Measurements from ENCODE around the gene PBX1.

Gene PBX1

DNA sequence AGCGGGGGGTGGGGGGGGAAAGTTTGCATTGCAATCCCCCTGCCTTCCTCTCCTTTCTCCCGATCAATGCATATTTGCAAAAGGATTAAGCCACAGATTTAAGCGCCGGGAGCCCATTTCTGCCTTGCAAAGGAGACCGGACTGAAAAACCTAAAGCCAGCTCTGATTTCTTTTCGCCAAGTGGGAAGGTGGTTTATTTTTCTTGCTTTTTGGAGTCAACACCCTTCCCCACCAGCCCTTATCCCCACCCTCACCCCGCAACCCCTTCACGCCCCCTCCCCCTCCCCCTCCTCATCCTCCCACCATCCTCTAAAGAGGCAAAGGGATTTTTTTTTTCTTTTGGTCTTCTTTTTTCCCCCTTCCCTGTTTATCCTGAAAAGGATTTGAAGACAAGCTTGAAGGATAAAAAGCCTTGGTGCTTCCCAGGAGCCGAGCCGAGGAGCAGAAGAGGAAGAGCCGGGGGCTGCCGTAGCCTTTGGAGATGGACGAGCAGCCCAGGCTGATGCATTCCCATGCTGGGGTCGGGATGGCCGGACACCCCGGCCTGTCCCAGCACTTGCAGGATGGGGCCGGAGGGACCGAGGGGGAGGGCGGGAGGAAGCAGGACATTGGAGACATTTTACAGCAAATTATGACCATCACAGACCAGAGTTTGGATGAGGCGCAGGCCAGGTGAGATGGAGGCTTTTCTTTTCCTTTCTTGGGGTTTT, 513 bp downstream of the PBX1 start:
- TF ChIP-seq, protein P1, sequence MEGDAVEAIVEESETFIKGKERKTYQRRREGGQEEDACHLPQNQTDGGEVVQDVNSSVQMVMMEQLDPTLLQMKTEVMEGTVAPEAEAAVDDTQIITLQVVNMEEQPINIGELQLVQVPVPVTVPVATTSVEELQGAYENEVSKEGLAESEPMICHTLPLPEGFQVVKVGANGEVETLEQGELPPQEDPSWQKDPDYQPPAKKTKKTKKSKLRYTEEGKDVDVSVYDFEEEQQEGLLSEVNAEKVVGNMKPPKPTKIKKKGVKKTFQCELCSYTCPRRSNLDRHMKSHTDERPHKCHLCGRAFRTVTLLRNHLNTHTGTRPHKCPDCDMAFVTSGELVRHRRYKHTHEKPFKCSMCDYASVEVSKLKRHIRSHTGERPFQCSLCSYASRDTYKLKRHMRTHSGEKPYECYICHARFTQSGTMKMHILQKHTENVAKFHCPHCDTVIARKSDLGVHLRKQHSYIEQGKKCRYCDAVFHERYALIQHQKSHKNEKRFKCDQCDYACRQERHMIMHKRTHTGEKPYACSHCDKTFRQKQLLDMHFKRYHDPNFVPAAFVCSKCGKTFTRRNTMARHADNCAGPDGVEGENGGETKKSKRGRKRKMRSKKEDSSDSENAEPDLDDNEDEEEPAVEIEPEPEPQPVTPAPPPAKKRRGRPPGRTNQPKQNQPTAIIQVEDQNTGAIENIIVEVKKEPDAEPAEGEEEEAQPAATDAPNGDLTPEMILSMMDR (conservative IDR thresholded peaks at IDR 0.05; ENCODE audit: low read depth, low read length), result no peak
- Histone ChIP-seq H4K20me1 (ENCODE audit: insufficient read depth) (no peaks in the 10 kb centered on the region), H3K9ac (no peak overlapping the region; the same call in 1 of the 2 replicates), H3K36me3 (ENCODE audit: insufficient read depth) (no peaks in the 10 kb centered on the region), H3K4me3 (IDR thresholded peaks at IDR 0.05; ENCODE audit: insufficient read depth, low read depth, low read length) (no peak overlapping the region), H3K27me3 (ENCODE audit: insufficient read depth, low read depth) (no peaks in the 10 kb centered on the region), H3K27ac (no peak overlapping the region), H3K79me2 (ENCODE audit: insufficient read depth, low read depth) (no peaks in the 10 kb centered on the region), H2AFZ (ENCODE audit: low read depth) (peak overlapping the region; percentile 43), H3K4me2 (peak overlapping the region; percentile 18; the same call in 1 of the 2 replicates), H3K4me1 (ENCODE audit: low read depth, poor library complexity, severe bottlenecking) (peaks cover 14% of the 10 kb centered on the region)

DNA sequence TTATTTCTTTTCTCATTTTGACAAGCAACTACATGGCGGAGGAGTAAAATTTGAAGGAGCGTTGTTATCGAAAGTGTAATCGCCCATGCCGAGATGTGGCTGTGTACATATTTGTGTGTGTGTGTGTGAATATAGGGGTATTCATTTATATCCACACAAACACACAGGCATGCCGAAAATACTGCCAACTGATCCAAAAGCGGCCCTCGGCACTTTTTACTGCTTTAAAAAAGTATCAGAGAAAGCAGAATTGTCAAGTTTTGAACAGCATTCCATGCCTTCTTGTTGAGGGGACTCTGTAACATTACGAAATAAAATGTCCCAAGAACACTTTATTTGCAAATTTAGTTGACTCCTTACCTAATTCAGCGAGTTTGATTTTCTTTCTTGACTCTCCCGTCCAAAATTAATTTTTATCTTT, 1.1 kb downstream of the PBX1 start:
- Histone ChIP-seq H3K27me3 (ENCODE audit: insufficient read depth, low read depth) (no peaks in the 10 kb centered on the region), H3K4me2 (peak overlapping the region; percentile 18; the same call in 1 of the 2 replicates), H4K20me1 (ENCODE audit: insufficient read depth) (no peaks in the 10 kb centered on the region), H3K4me3 (IDR thresholded peaks at IDR 0.05; ENCODE audit: insufficient read depth, low read depth, low read length) (no peak overlapping the region), H3K27ac (no peak overlapping the region), H2AFZ (ENCODE audit: low read depth) (peak overlapping the region; percentile 43), H3K9ac (no peak overlapping the region; the same call in 1 of the 2 replicates), H3K79me2 (ENCODE audit: insufficient read depth, low read depth) (no peaks in the 10 kb centered on the region), H3K4me1 (ENCODE audit: low read depth, poor library complexity, severe bottlenecking) (peaks cover 14% of the 10 kb centered on the region), H3K36me3 (ENCODE audit: insufficient read depth) (no peaks in the 10 kb centered on the region)
- TF ChIP-seq, protein P1 (conservative IDR thresholded peaks at IDR 0.05; ENCODE audit: low read depth, low read length), result no peak

DNA sequence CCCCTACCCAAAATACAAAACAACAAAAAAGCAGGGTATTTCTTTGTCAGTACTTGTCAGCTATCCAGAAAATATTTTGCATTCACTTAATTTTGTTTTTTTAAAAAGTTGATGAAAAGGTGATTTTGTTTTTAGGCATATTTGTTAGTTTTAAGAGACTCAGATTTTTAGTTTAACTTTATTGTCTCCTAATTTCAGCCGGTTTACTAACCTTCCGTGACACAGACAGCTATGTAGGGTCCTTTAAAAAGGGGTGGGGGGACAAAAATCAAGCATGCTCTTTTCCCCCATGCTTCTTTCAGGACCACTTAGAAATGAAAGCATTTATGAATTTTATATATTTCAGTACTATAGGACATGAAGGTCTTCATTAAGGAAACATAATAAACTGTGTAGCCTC, 1.6 kb downstream of the PBX1 start:
- Histone ChIP-seq H3K36me3 (ENCODE audit: insufficient read depth) (no peaks in the 10 kb centered on the region), H2AFZ (ENCODE audit: low read depth) (no peak overlapping the region), H3K79me2 (ENCODE audit: insufficient read depth, low read depth) (no peaks in the 10 kb centered on the region), H3K27me3 (ENCODE audit: insufficient read depth, low read depth) (no peaks in the 10 kb centered on the region), H3K4me3 (IDR thresholded peaks at IDR 0.05; ENCODE audit: insufficient read depth, low read depth, low read length) (no peak overlapping the region), H3K4me1 (ENCODE audit: low read depth, poor library complexity, severe bottlenecking) (peaks cover 14% of the 10 kb centered on the region), H3K27ac (no peak overlapping the region), H4K20me1 (ENCODE audit: insufficient read depth) (no peaks in the 10 kb centered on the region), H3K4me2 (peak overlapping the region; percentile 18; the same call in 1 of the 2 replicates), H3K9ac (no peak overlapping the region; the same call in 1 of the 2 replicates)
- TF ChIP-seq, protein P1 (conservative IDR thresholded peaks at IDR 0.05; ENCODE audit: low read depth, low read length), result no peak

DNA sequence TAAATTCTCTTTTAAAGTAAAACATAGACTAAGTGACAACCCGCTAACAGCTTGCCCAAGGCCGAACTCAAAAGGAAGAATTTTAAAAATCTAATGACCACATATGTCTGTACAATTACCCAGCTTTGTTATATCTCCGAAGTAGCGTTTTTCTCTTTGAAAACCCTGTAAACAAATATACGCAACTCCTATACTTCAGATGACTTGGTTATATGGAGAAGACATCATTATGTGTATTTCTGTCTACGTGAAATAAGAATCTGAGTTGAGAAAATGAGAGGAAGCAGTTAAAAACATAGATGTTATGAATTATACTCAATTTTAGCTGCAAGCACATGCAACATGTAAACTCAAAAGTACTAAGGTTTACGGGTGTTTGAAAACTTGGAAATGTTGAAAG, 2.0 kb downstream of the PBX1 start:
- H3K4me2 ChIP-seq, result peak overlapping the region; percentile 18; the same call in 1 of the 2 replicates
- peaks cover 14% of the 10 kb centered on the region for H3K4me1 ChIP-seq (ENCODE audit: low read depth, poor library complexity, severe bottlenecking)
- no peaks in the 10 kb centered on the region for H3K36me3 ChIP-seq (ENCODE audit: insufficient read depth)
- no peaks in the 10 kb centered on the region for H3K27me3 ChIP-seq (ENCODE audit: insufficient read depth, low read depth)
- H2AFZ ChIP-seq (ENCODE audit: low read depth), result no peak overlapping the region
- H4K20me1 ChIP-seq (ENCODE audit: insufficient read depth), result no peaks in the 10 kb centered on the region
- no peak overlapping the region for H3K9ac ChIP-seq
- TF ChIP-seq, protein P1 (conservative IDR thresholded peaks at IDR 0.05; ENCODE audit: low read depth, low read length), result no peak
- H3K4me3 ChIP-seq (IDR thresholded peaks at IDR 0.05; ENCODE audit: insufficient read depth, low read depth, low read length), result no peak overlapping the region
- H3K27ac ChIP-seq, result no peak overlapping the region
- H3K79me2 ChIP-seq (ENCODE audit: insufficient read depth, low read depth), result no peaks in the 10 kb centered on the region
